Measurements from ENCODE around the gene ENPP7.

The ENPP7 gene

GRCh38 chr17:79790805-79791734 is 60.3 kb downstream of the ENPP7 start:
- Histone ChIP-seq H3K27me3 (ENCODE audit: insufficient read depth, low read depth, severe bottlenecking) (no peaks in the 10 kb centered on the region), H3K36me3 (peaks cover 35% of the 10 kb centered on the region), H3K27ac (no peak overlapping the region), H3K4me3 (ENCODE audit: low read depth, low read length) (no peak overlapping the region), H3K9me3 (ENCODE audit: severe bottlenecking) (no peaks in the 10 kb centered on the region)
- no peak for DNase-seq
- TF ChIP-seq CTCF (IDR thresholded peaks at IDR 0.05; ENCODE audit: low read depth, low read length) = no peak

- Histone ChIP-seq H3K4me3 (ENCODE audit: low read depth, low read length) (no peak overlapping the region), H3K27me3 (ENCODE audit: insufficient read depth, low read depth, severe bottlenecking) (no peaks in the 10 kb centered on the region), H3K27ac (no peak overlapping the region), H3K36me3 (peaks cover 30% of the 10 kb centered on the region), H3K9me3 (ENCODE audit: severe bottlenecking) (no peaks in the 10 kb centered on the region)
- DNase-seq = no peak
- TF ChIP-seq CTCF (IDR thresholded peaks at IDR 0.05; ENCODE audit: low read depth, low read length) = no peak
These were observed 61.0 kb downstream of the ENPP7 start for GRCh38 chr17:79791735-79792161.

Data from WERI-Rb-1 (cell line).